Muscle layer of duodenum (tissue), 2 donors: ENCODE results near the gene SIVA1.

ENCODE experiments used
- H3K27ac ChIP-seq: one replicate; pipeline ENCODE4 v1.7.0; 2013; ENCODE audit warnings: mild to moderate bottlenecking, low read length
- H3K27me3 ChIP-seq: one replicate; pipeline ENCODE4 v1.7.0; 2013; ENCODE audit warnings: low read depth, mild to moderate bottlenecking, control low read depth, low read length
- H3K36me3 ChIP-seq, 2 donors: one replicate each; pipeline ENCODE4 v1.7.0; 2013; ENCODE audit warnings: low read length in 2 of 2, control low read depth in 1 of 2, mild to moderate bottlenecking in 1 of 2; ENCODE audit not compliant: insufficient read depth in 2 of 2, control insufficient read depth in 1 of 2
- H3K4me1 ChIP-seq, 2 donors: one replicate each; pipeline ENCODE4 v1.7.0; 2013; ENCODE audit warnings: low read length in 2 of 2, mild to moderate bottlenecking in 2 of 2, control low read depth in 1 of 2, moderate library complexity in 1 of 2; ENCODE audit not compliant: insufficient read depth in 2 of 2, control insufficient read depth in 1 of 2
- H3K4me3 ChIP-seq, 2 donors: one replicate each; pipeline ENCODE4 v1.7.0; 2013; ENCODE audit warnings: low read length in 2 of 2, low read depth in 1 of 2, mild to moderate bottlenecking in 1 of 2
- H3K9me3 ChIP-seq, 2 donors: one replicate each; pipeline ENCODE4 v1.7.0; 2013; ENCODE audit warnings: low read length in 2 of 2, control low read depth in 1 of 2, mild to moderate bottlenecking in 1 of 2; ENCODE audit not compliant: control insufficient read depth in 1 of 2
- donor health status: healthy.

The SIVA1 gene

DNA sequence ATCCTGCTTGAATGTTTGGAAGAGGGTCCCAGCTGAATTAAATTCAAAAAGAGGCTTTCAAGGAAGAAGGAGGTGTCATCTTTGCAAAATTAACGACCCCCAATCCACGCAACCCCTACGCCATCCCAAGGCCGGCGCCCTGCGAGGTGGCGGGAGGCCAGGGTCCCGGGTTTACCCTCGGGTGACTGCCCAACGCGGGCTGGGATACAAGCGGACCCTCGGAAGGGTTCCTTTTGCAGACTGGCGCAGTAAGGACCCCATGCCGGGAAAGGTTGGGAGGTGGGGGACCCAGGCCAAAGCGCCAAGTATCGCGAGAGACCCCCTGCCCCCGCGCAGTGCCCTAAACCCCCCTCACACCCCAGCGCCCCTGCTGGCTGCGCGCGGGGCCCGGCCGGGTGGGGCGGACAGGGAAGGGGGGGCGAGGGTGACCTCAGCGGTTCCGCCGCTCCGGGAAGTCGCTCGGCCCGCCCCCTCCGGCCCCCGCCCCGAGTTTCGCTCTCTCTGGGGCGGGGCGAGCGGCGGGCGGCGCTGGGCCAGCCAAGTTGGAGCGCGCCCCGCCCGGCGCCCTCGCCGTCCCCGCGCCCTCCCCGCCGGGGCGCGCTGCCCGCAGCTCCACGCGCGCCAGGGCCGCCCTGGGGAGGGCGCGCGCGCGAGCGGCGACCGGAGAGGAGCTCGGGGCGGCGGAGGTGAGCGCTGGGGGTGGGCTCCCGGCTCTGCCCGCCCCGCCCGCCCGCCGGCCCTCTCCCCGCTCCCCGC is 47.2 kb downstream of the SIVA1 start:
- peak overlapping the region; percentile 92 for H3K27ac ChIP-seq
- H3K27me3 ChIP-seq, result no peaks in the 10 kb centered on the region
- peak overlapping the region; percentile 44 to 65 for H3K4me3 ChIP-seq

DNA sequence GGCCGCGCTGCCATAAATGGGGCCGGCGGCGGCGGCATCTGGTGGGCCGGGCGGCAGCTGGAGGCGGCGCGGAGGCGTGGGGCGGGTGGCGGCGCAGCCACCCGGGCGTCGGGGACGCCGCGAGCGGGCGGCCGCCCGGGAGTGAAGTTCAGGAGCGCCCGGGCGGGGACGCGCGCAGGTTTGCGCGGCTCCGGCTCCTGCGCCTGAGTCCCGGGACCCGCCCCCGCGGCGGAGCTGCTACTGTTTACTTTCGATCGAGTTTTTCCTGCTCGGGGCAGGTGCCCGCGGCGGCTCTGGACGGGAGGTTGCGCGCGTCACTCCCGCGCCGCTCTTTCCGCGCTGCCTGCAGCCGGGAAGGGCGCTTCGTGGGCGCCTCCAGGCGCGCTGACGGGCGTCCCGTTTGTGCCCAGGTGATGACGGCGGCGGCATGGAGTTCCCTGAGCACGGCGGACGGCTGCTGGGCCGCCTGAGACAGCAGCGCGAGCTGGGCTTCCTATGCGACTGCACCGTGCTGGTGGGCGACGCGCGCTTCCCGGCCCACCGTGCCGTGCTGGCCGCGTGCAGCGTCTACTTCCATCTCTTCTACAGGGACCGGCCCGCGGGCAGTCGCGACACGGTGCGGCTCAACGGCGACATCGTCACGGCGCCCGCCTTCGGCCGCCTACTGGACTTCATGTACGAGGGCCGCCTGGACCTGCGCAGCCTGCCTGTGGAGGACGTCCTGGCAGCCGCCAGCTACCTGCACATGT is 48.0 kb downstream of the SIVA1 start, which contains the start of gene ZBTB42:
Gene ZBTB42 (plus strand): TSS at position 331 of the 749 bp plus-strand sequence. CDS start 97 bp downstream, at position 428.
- Histone ChIP-seq H3K4me1 (peaks cover 14 to 40% of the 10 kb centered on the region in 2 donors), H3K4me3 (peak within 1 kb of the TSS; percentile 48 to 78), H3K9me3 (no peaks in the 10 kb centered on the region), H3K27me3 (no peaks in the 10 kb centered on the region), H3K36me3 (no peaks in the 10 kb centered on the region), H3K27ac (peak within 1 kb of the TSS; percentile 92)

More for the DNA sequence above, 47.2 kb downstream of the SIVA1 start:
- no peaks in the 10 kb centered on the region for H3K36me3 ChIP-seq
- H3K4me1 ChIP-seq, result peaks cover 14 to 41% of the 10 kb centered on the region in 2 donors
- no peaks in the 10 kb centered on the region for H3K9me3 ChIP-seq

DNA sequence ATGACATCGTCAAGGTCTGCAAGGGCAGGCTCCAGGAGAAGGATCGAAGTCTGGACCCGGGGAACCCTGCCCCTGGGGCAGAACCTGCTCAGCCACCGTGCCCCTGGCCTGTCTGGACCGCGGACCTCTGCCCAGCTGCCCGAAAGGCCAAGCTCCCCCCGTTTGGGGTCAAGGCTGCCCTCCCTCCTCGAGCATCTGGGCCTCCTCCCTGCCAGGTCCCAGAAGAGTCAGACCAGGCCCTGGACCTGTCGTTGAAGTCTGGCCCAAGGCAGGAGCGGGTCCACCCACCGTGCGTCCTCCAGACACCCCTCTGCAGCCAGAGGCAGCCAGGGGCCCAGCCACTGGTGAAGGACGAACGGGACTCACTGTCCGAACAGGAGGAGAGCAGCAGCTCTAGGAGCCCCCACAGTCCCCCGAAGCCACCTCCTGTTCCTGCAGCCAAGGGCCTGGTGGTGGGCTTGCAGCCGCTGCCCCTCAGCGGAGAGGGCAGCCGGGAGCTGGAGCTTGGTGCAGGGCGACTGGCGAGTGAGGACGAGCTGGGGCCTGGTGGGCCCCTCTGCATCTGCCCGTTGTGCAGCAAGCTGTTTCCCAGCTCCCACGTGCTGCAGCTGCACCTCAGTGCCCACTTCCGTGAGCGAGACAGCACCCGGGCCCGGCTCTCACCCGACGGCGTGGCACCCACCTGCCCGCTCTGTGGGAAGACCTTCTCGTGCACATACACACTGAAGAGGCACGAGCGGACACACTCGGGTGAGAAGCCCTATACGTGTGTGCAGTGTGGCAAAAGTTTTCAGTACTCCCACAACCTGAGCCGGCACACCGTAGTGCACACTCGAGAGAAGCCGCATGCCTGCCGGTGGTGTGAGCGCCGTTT is 48.8 kb downstream of the SIVA1 start:
- peaks cover 11 to 34% of the 10 kb centered on the region in 2 donors for H3K4me1 ChIP-seq
- H3K27me3 ChIP-seq, result no peaks in the 10 kb centered on the region
- H3K27ac ChIP-seq, result no peak overlapping the region
- no peaks in the 10 kb centered on the region for H3K9me3 ChIP-seq
- peak overlapping the region; percentile 48 to 78 for H3K4me3 ChIP-seq
- H3K36me3 ChIP-seq, result no peaks in the 10 kb centered on the region

DNA sequence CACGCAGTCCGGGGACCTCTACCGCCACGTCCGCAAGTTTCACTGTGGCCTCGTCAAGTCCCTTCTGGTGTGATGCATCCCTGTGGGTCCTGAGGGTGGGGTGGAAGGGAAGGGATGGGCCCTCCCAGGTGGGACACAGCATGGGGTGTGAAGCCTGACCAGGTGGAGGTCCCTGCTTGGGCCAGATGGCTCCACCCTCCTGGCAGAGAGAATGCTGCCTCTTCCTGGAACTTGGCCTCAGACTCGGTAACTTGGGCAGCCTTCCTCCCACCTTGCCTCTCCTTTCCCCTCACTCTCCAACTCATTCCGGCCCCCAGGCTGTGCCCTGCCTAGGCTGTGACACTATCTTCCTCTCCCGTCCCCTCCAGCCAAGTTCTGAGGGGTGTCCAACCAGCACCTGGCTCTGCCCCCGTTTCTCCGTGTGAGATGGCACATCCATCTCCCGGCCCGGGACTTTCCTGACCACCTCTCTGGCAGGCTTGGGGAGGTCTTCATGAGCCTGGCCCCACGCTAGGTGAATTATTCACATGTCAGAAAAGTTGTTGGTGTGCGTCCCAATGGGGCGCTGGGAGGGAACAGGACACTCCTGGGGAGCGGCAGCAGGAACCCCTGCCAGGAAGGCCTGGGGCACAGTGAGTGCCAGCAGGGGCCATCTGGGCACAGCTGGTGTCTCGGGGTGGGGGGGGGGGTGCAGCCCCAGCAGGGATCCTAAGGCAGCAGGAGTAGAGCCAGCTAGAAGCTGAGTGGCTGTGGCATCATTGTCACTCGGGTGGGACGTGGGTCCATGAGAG is 49.6 kb downstream of the SIVA1 start:
- H3K4me3 ChIP-seq, result no peak overlapping the region
- no peak overlapping the region for H3K27ac ChIP-seq
- no peaks in the 10 kb centered on the region for H3K36me3 ChIP-seq
- H3K4me1 ChIP-seq, result peaks cover 11 to 26% of the 10 kb centered on the region in 2 donors
- no peaks in the 10 kb centered on the region for H3K27me3 ChIP-seq
- no peaks in the 10 kb centered on the region for H3K9me3 ChIP-seq

DNA sequence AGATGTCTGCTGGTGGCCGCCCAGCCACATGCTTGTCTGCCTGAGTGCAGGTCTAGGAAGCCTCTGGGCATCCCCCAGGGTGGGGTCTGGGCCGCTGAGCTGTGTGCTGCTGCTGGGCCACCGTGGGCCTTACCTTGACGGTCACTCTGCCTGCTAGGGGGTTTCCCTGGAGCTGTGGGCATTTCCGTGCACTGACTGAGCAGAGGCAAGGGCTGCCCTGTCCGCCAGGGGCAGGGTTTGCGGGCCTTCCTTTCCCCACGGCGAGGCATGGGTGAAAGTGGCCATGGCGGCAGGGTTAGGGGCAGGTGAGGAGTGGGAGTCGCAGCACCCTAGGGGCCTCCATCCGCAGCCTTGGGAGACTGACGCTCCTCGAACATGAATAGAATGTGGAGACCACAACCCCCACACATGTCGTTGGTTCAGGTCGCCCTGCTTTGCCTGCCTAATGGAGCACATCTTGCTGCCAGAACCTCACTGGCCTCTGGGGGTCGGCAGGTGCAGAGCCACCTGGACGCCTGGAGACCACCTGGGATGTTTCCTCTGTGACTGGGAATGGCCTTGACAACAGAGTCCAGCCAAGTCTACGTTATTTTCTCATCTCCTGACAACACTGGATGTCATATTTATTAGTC is 50.4 kb downstream of the SIVA1 start:
- Histone ChIP-seq H3K36me3 (no peaks in the 10 kb centered on the region), H3K27me3 (no peaks in the 10 kb centered on the region), H3K4me3 (no peak overlapping the region), H3K27ac (no peak overlapping the region), H3K4me1 (peaks cover 11 to 25% of the 10 kb centered on the region in 2 donors), H3K9me3 (no peaks in the 10 kb centered on the region)

DNA sequence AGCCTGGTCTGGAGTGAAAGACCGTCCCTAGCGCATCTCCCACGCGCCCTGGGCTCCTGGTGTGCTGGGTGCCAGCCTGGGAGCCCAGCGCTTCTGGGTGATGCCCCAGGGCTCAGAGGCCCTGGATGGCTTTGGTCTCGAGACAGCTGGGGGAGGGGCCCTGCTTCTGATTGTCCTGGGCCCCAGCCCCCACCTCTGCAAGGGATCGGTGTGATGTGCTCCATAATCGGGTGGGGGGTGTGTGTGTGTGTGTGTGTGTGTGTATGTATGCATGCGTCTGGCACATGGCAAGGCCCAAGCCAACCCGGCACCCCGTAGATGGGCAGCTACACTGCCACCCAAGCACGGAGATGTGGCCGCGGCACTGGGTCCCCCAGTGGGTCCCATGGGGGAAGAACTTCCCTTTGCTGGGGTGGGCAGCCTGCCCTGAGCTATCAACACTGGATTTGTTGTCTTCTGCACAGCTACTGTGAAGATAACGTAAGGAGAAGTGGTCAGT is 51.0 kb downstream of the SIVA1 start:
- Histone ChIP-seq H3K36me3 (no peaks in the 10 kb centered on the region), H3K27me3 (no peaks in the 10 kb centered on the region), H3K4me3 (no peak overlapping the region), H3K4me1 (peaks cover 11 to 25% of the 10 kb centered on the region in 2 donors), H3K27ac (no peak overlapping the region), H3K9me3 (no peaks in the 10 kb centered on the region)

DNA sequence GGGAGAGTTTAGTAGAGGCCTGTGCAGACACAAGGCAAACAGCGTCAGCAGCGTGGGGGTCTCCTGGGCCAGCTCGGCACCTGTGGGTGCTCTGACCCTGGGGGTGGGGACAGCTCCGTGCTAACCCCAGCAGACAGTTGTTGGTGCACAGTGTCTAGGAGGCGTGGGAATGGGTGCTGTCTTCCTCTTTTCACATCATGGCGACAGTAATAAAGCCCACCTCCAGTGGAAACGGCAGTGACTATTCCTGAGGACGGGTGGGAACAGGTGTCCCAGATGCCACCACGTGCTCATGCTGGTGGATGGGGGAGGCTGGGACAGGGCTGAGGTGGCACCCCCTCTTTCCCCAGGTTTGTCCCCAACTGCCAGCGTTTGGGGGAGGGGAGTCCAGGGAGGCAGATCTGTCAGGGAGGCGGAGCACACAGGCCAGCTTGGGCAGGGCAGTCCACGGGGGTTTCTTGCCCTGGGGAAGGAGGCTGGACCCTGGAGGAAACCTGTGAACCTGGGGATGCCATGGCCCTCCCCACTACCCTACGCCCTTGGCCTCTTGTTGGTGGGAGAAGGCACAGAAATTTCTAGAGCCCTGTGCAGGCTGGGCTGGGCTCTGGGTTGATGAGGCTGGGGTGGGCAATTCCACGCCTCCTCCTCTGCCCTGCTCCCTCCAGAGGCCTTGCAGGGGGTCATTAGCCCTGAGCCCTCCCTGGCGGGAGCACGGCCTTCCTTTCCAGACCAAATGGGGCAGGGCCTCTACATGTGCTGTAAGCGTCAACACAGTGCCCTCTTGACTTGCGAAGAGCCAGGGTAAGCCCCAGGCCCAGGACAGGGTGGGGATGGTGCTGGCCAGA is 51.8 kb downstream of the SIVA1 start:
- no peak overlapping the region for H3K4me3 ChIP-seq
- H3K9me3 ChIP-seq, result no peaks in the 10 kb centered on the region
- peaks cover 5 to 25% of the 10 kb centered on the region in 2 donors for H3K4me1 ChIP-seq
- H3K27ac ChIP-seq, result no peak overlapping the region
- no peaks in the 10 kb centered on the region for H3K27me3 ChIP-seq
- H3K36me3 ChIP-seq, result no peaks in the 10 kb centered on the region

DNA sequence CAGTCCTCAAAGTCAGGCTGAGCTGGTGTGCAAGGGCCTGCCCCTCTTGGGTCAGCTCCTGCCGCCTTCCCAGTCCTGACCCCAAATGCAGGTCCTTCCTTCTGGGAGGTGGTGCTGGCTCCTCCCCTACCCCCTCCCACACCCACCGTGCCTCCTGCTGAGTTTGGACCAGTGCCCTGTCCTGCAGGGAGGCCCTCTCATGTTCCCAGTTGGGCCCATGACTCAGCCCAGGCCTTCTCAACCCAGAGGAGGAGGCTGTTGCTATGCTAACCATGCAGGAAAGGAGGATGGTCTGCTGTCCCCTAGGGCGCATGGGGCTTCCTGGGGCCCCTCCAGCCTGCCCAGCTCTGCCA is 52.4 kb downstream of the SIVA1 start:
- H3K27ac ChIP-seq, result no peak overlapping the region

DNA sequence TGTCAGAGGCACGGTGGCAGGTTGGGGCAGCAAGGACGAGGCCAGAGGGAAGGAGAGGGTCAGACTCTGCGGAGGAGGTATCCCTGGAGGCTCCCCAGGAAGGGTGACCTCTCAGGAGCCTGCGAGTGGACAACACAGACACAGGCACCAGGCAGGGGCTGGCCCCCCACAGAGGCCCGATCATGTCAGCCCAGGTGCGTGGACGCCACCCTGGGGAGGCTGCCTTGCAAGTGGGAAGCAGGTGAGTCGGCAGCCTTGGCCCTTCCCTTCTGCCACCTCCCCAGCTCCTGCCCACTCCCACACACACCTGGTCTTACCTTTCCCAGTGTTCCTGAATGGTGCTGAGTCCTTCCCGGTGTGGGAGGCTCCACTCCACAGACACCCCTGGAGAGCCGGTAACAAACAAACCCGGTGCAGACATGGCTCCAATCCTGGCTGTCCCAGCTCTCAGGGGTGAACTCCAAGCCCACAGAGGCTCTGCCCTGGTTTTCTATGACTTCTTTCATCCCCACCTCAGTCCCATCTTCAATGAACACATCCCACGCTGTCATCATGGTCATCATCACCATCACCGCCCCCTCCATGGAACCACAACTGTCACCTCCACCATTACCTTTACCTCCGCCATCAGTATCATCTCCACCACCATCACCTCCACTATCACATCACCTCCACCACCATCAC is 53.1 kb downstream of the SIVA1 start:
- H3K9me3 ChIP-seq, result no peaks in the 10 kb centered on the region

More for the DNA sequence above, 52.4 kb downstream of the SIVA1 start:
- Histone ChIP-seq H3K36me3 (no peaks in the 10 kb centered on the region), H3K27me3 (no peaks in the 10 kb centered on the region), H3K9me3 (no peaks in the 10 kb centered on the region), H3K4me1 (peaks cover 3 to 25% of the 10 kb centered on the region in 2 donors), H3K4me3 (no peak overlapping the region)

More for the DNA sequence above, 53.1 kb downstream of the SIVA1 start:
- H3K27me3 ChIP-seq, result no peaks in the 10 kb centered on the region
- no peaks in the 10 kb centered on the region for H3K36me3 ChIP-seq
- peaks cover 3 to 24% of the 10 kb centered on the region in 2 donors for H3K4me1 ChIP-seq
- no peak overlapping the region for H3K27ac ChIP-seq
- no peak overlapping the region for H3K4me3 ChIP-seq
